Sciatic nerve (tissue), 2 donors: ENCODE data around the gene GRIA1. TPM values are rescaled to one million over a fixed set of nuclear protein-coding genes. Genes with fewer than 3 reads are reported as not detected.

ENCODE experiments used
- ATAC-seq: fragments of 200-7000 bp; cut with Tn5 transposase; one replicate; pipeline ENCODE4 v1.9.1; 2020; ENCODE audit warnings: mild to moderate bottlenecking, moderate library complexity
- DNase-seq: peaks from one replicate; pipeline ENCODE4 v3.0.0-alpha.2; 2020; ENCODE audit warnings: low spot score
- intact Hi-C: fragments of 100-400 bp; cut with DNase I; formaldehyde crosslinking; loops from one replicate; pipeline ENCODE4 v1.14.2; 2022
- total RNA-seq: library from RNA; stranded (reverse); fragmentation: NEBNext Ultra II Directional; extraction: Animal tissue kit (Norgen Biotek cat#: 25700); gene quantifications from one replicate; pipeline ENCODE4 v1.2.1, GENCODE V29; 2021
- donor health status: DM: no; HTN: no; CAD: no.
- donor health status: DM: no; HTN: no; CAD: no.

GRIA1 gene
- total RNA-seq, 1 donor from 2014 or later, result 1.4 TPM

DNA sequence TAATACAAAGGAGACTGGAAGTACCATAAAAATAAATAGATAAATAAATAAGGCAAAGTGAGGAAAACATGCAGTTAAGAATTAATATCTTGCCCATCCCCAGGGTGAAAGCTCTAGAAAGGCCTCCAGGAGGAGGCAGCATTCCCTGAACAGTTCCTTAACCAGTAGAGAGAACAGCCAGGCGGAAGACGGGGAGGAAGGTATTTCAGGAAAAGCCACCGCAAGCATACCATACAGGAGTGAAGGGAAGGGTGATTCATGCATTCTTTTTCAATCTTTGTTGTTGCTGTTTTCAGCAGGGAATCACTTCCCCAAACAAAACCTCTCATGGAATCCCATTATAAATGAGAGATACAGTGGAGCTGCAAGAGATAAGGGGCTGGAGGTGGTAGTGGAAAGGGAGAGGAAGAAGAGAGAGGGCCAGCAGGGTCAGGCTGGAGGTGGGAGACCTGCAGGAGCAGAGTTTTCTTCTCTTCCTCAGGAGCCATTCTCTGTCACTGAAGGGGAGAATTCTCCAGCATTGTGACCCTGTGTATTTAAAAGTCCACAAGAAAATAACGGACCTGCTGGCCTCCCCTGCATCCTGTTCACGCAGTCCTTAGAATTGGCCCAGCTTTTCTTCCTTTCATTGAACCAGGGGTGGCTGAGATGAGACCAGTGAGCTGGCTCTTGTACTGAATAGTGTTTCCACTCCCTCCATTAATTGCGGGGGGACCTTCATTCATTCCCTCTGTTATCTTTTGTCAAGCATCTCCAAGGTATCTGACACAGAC, 292.3 kb downstream of the GRIA1 start:
- intact Hi-C loops, result no loop called here
- DNase-seq (no peak), ATAC-seq (no peak)

DNA sequence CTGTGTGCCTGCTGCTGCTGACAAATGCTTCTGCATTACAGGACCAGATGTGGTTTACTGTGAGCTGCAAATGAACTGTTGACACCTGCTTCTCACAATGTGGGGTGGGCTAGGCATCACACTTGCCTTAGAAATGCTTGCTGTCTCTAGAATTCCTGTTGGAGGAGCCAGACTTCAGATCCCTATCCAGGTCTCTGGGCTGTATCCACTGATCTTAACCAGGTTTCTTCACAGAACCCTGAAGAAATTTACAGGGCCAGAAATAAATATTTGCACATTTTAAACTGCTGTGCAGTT, 292.8 kb downstream of the GRIA1 start:
- intact Hi-C loops, result no loop called here
- no peak for DNase-seq
- no peak for ATAC-seq

DNA sequence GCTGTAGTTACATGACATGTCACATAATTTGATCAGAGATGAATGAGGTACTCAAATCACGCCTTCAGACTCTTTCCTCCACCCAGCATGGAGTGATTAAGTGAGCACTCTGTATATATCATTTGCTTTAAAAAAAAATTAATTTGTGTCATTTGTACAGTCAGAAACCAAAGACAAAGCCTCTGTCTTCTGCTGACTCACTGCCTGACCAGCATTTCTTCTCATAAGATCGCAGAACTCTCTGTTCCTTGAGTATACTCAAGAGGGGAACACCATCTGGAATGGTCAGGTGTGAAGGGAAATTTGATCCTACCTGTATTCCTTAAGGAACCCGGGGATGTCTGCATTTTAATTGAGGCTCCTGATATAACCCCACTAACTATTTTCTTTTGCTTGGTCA, 293.8 kb downstream of the GRIA1 start:
- ATAC-seq, result no peak
- DNase-seq, result no peak
- intact Hi-C loops, result no loop called here

DNA sequence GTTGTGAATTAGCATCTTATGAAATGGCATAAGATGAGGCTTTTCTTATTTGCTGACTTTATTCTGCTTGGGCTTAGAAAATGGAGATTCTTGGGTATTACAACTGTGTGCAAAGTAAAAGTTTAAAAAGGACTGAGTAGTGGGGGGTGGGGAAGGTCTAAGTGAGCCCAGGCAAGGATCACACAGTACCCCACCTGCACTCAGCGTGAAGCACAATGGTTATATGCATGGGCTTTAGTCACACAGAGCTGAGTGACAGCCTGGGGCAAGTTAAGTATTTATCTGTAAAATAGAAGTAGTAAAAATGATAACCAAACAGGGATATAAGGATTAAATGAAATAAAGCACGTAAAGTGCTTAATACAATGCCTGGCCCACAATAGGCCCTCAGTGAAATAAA, 300.9 kb downstream of the GRIA1 start:
- ATAC-seq (no peak), DNase-seq (no peak)
- intact Hi-C loops, result no loop called here

DNA sequence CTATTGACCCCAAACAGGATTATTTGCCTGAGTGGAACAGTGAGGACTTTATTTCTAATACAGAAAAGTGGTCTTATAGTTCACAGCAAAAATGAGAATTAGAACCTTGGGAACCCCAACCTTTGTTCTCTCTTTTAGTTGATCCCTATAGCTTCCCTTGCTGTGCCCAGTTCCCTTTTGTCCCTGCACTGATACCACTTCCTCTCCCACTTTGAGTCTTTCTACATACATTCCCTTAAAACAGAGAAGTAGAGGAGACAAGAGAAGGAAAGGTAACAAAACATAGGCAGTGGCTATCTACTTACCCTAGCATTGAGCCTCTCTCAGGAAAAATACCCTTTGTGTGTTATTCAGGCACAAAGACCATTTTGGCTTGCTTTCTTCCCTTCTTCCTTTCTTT, 301.8 kb downstream of the GRIA1 start:
- ATAC-seq, result peak; percentile 34
- intact Hi-C loops, result no loop called here
- DNase-seq, result no peak

DNA sequence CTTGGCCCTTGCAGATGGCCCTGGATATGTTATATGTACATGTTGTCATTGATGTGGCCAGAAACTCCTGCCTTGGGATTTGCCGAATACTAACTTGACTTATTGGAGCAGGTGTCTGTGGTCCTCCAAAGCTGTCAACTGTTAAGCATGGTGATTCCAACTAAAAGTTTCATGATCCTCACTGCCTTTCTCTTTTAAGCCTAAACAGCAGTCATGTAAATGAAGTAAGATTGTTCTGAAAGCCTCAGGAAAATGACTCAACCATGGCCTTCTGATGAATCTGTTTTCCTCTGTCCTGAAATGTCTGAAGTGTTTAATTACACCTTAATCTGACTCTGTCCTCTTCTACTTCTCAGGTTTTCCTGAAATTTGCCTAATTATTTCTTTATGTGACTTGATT, 303.2 kb downstream of the GRIA1 start:
- intact Hi-C loops, result no loop called here
- DNase-seq (no peak), ATAC-seq (no peak)

DNA sequence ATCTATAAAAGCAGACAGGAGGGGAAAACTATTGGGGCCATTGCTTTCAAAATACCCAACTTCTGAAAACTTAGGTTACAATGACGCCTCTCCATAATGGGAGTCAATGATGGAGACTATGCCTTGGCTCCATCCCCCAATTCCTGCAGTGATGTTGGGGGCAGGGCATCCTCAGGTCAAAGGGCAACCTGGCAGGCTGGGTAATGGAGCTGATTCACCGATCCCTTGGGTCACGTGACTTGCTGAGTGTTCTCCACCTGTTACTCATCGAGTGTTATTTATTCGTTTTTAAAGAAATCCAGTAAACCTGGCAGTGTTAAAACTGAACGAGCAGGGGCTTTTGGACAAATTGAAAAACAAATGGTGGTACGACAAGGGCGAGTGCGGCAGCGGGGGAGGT, 303.9 kb downstream of the GRIA1 start:
- intact Hi-C loops, result no loop called here
- DNase-seq (no peak), ATAC-seq (no peak)

DNA sequence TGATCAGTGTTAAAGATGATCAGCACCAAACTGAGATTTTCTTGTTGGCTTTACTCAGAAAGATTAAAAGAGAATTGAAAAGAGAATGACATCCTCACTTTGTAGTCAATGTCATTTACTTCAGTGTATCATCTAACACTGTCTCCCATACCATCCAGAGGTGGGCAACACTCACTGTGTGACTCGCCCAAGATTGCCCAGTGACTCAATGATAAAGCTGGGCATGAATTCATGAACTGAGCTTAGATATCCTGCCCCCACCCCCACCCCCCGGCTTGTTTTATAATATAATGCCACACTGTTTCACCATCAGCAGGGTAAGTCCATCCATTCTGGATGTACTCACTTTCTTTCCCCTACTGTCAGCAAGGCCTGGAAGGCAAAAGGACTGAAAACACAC, 306.1 kb downstream of the GRIA1 start:
- no peak for ATAC-seq
- intact Hi-C loops, result no loop called here
- no peak for DNase-seq

DNA sequence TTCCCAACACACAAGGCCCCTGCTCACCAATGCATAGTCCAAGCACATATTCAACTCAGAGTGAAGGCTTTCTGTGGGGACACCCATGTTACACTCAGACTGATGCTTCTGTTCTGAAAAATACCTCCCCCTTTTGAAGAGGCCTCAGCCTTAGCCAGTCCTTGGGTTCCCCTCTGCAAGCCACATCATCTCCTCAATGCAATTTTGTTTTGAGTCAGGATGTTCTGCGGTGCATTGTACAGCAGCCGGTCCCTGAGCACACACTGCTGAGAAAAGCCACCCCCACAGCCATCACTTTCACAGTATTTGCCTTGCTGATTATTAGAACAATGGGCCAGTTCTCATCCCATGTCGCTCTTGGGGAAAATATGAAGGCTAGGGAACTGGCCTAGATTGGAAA, 307.0 kb downstream of the GRIA1 start:
- DNase-seq (no peak), ATAC-seq (no peak)
- intact Hi-C loops, result no loop called here

DNA sequence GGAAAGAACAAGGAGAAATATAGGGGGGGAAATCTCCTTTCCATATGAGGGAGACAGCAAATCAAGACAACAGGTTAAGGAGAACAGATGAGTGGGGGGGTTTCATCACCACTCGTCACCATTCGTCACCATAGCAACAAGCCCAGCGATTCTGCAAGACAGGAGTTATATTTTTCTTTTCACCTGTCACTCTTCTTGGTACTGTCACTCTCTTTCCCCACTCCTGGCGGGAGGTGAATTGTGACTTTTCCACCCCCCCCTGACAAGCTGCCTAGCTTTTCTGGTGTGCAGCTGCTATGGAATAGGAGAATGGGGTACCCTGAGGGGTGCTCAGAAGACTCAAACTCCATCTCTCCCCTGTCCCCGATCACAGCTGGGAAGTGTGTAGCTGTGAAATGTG, 308.4 kb downstream of the GRIA1 start:
- DNase-seq, result no peak
- no peak for ATAC-seq
- intact Hi-C loops, result no loop called here

DNA sequence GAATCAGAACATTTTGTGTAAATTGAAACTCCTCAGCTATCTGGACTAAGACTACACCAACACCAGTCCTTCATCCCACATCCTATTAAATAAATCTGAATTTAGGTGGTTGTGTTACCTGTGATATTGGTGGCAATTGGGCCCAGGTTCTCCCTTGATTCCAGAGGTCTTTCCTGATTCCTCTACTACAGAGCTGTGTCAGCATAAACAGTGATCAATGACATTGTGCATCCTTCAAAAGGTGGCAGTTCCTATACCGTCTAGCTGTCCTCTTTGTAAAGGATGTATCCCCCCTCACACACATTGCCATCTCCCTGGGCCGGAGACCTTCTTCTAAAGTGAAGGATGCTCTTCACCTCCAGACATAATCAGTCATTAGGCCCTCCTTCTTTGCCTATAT, 309.0 kb downstream of the GRIA1 start:
- no peak for ATAC-seq
- intact Hi-C loops, result no loop called here
- no peak for DNase-seq

DNA sequence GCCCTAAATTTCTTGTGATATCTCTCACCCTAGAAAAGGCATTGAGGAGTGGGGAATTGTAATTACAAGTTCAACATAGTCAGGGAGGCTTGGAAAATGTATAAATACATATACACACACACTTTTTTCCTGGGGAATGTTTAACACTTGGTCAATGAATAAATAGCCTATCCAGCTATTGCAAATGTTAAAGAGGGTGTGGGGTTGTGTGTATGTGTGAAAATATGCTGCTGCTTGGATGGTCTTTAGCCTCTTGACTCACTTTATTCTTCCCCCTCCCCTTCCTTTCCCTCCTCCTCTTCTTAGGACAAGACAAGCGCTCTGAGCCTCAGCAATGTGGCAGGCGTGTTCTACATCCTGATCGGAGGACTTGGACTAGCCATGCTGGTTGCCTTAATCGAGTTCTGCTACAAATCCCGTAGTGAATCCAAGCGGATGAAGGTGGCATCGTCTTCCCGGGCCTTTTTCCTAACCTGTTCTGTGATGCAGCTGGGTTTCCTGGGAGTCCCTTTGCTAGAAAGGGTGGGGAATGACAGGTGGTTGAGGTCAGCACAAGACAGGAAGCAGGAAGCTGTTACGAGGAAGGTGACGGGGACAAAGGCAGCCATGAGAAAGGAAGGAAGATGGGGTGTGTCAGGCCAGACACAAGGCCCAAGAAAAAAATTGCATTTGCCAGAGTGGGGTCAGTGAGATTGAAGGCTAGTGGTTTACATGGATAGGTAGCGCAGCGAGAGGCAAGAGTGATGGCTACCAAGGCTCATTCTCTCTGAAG, 311.8 kb downstream of the GRIA1 start:
- DNase-seq, result no peak
- no peak for ATAC-seq
- intact Hi-C loops, result no loop called here

DNA sequence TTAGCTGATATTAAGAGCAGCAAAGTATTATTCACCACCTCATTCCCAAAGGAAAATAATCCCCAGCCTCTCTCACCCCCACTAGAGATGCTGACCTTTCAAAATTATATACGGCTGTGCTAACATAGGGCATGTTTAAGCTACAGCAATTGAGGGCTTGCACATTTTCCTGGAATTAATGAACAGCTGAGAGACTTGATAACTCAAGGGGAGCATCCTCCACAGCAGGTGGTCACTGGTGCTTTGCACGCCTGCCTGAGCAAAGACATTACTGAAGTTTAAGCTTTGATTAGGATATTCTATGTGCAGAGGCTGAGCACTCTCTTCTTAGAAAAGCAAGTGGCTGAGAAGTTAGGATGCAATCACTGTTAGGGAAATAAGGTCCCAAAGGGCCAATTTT, 317.3 kb downstream of the GRIA1 start:
- no peak for ATAC-seq
- DNase-seq, result no peak
- intact Hi-C loops, result no loop called here

DNA sequence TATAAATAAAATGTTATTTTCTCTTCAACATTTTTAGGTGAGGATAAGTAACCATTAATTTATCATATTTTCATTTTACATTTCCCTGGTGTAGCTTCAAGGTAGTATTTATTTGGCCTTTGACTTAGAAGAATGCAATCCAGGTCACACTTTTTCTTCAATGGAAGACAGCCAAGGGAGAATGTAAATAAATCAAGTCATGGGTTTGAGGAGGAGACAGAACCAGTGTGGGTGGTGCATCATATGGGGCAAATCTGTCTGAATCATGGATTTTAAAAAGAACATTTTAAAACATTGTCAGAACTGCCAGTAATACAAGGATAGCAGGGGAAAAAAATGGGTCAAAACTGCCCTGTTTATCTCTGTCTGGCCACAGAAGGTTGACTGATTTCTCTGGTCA, 318.7 kb downstream of the GRIA1 start:
- intact Hi-C loops, result no loop called here
- ATAC-seq, result no peak

DNA sequence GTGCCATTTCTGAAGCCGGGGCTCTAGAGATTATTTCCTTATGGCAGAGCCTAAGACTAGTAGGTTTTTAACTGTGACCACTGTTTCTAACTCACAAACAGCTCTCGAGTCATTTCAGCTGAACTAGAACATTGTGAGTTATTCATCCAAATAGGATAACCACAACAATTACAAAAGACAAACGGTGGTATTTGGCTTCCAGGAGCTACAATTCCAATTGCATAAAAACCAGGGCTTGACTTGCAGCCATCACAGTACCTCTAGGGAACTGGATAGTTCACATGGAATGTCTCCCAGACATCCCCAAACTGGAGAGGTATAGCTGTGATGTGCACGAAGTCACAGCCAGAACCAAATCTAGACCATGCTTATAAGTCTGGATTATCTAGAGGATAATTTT, 323.4 kb downstream of the GRIA1 start:
- ATAC-seq (no peak), DNase-seq (no peak)
- intact Hi-C loops, result no loop called here

More for the DNA sequence above, 318.7 kb downstream of the GRIA1 start:
- no peak for DNase-seq

DNA sequence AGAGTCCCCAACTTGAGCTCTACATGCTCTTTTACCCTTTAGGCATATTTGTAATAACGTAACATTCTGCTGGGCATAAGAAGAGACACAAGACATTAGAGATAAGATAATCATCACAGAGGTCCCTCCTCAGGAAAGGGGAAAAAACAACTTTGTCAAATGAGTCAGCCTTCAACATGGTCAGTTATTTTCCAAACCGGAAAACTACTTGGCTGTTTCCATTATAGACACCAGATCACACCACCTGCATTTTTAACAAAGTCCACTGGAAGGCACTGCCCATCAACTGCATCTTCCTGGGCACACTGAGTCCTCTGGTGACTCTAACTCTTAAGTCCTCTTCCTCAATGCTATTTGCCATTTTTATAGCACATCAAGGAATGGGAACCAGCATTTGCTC, 326.4 kb downstream of the GRIA1 start:
- DNase-seq, result no peak
- no peak for ATAC-seq
- intact Hi-C loops, result no loop called here

DNA sequence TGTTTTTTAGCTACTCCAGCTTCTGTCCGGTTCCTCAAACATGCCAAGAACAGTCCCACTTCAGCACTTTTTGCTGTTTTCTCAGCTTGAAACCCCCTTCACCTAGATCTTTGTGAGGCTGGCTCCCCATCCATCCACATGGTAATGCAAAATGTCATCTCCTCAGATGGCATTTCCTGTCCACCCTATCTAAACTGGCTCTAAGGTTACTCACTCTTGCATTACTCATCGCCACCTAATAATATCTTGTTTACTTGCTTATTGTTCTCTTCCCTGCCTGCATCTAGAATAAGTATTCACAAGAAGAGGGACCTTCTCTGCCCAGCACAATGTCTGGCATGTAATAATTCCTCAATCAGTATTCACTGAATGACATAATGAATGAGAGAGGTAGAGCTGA, 328.2 kb downstream of the GRIA1 start:
- intact Hi-C loops, result no loop called here
- DNase-seq, result no peak
- ATAC-seq, result no peak

DNA sequence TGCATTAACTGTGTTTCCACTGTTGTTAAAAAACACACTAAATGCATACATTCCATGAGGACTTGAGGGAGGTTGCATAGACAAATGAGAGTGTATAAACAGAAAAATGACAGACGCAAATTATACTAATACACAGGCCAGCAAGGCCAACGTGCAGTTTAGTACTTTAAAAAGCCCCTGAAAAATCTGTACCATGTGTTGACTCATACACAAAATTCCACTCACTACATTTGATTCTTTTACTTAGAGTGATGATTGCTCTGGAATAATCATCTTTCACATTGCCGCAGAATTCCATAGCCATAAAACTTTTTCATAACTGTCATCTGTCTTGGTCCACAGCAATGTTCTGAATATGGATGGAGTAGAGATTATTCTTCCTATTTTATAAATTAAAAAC, 332.6 kb downstream of the GRIA1 start:
- intact Hi-C loops, result no loop called here
- ATAC-seq, result no peak
- no peak for DNase-seq

DNA sequence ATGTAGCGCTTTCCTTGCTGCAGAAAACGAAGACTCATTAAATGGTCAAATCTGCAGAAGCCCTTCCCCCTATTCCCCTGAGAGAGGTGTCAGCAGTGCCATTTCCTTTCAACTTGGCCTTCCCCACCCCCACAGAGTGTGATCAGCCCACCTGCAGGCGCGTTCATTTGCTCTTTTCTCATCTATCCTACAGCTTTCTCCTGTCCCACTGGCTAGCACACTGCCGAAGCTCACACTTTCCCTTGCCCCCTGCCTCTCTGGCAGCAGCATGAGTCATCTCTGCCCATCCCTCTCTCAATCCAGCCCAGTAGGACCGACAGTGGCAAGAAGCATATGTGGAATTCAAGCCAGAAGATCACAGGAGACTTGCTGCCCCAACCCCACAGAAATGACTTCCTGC, 334.4 kb downstream of the GRIA1 start:
- DNase-seq, result no peak
- intact Hi-C loops, result no loop called here
- no peak for ATAC-seq

DNA sequence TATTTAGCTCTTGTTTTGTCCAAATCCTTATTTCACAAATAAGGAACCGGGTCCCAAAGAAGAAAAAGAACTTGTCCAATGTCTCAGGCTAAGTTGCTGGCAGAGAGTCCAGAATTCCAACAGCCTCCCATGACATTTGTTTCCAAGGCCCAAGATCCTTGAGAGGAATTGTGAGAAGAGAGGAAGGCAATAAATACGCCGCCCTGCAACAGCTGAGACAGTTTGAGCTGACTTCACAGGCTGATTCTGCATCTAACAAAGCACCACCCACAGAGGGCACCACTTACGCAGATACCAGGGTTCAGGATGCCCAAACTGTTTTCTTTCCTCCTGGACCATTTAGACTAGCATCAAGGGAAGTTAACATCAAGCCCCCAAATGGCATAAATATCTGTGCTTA, 336.9 kb downstream of the GRIA1 start:
- DNase-seq (no peak), ATAC-seq (peak; percentile 57)
- intact Hi-C loops, result no loop called here

DNA sequence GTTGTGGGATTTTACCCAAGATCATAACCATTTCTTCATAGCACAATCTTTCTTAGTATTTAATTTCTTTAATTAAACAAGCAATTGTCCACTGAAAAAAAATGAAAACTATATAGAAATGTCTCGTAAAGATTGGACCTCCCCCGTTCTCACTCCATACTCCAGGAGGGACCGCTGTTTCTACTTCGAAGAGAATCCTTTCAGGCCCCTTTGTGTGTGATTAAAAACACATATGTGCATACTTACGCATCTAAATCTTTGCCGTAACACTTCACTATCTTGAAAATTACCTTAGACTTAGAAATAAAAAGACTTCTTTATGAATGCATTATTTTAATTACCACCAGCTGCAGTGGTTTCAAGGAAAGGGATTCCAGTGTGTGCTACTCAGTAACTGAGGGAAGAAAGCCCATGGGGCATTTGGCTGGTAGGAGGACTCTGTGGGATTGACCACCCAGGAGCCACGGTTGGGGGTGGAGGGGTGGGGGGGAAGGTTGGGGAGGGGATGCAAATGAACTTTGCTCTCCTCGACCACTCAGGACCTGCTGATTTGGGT, 339.1 kb downstream of the GRIA1 start:
- DNase-seq, result no peak
- no peak for ATAC-seq
- intact Hi-C loops, result no loop called here
